Spleen (tissue), 7 donors: Measurements from ENCODE around the gene PPM1M.

Experiments
- CTCF ChIP-seq, 11 experiments: fragments of 200-600 bp in 7 of 11; fragments of 450-650 bp in 4 of 11; sonication (generic) in 4 of 11; IDR thresholded peaks in 8 of 11; conservative IDR thresholded peaks in 3 of 11; 1 replicate in 7 of 11; 2 replicates in 4 of 11; pipeline versions ENCODE4 v1.4.0 to v1.8.0; 2016 to 2021; ENCODE audit warnings: antibody characterized with exemption in 11 of 11, inconsistent platforms in 4 of 11, mild to moderate bottlenecking in 1 of 11
- POLR2A ChIP-seq, 3 donors: fragments of 450-650 bp; IDR thresholded peaks; one replicate each; pipeline ENCODE4 v1.5.1; 2017; ENCODE audit warnings: antibody characterized with exemption in 3 of 3, mild to moderate bottlenecking in 1 of 3
- POLR2AphosphoS5 ChIP-seq, 3 donors: sonication (generic); formaldehyde crosslinking; IDR thresholded peaks; one replicate each; pipeline ENCODE4 v1.5.1; 2017; ENCODE audit warnings: antibody characterized with exemption in 3 of 3
- donor health status: DM: no; HTN: no; CAD: no; lungs with moderate emphysema.
- donor health status: DM: no; HTN: no; CAD: no.
- donor health status: DM: no; HTN: no; CAD: no.

GRCh38 chr3:52202384-52203077 is 43.0 kb upstream of the PPM1M start:
- no peak for TF ChIP-seq CTCF (IDR thresholded peaks at IDR 0.05 in 8 of 11, conservative IDR thresholded peaks at IDR 0.05 in 3 of 11)
- no peak for TF ChIP-seq POLR2A (IDR thresholded peaks at IDR 0.05)
- no peak for TF ChIP-seq POLR2AphosphoS5 (IDR thresholded peaks at IDR 0.05)
